CD4-positive, alpha-beta T cell treated with Interleukin-12 subunit alpha and Interleukin-12 subunit beta, for 1 hour (primary cell): Measurements from ENCODE around the gene LBP.
"Not testable (repeated sequence)": the region's sequence is repeated elsewhere in the genome, so short reads cannot be mapped to it uniquely, and the experiment has no call there.

Source experiments
- DNase-seq: peaks from one replicate; pipeline ENCODE4 v3.0.0-alpha.2; 2020

LBP gene

GRCh38 chr20:38402089-38402488, 55.8 kb downstream of the LBP start:
- DNase-seq: no peak

- no peak for DNase-seq
Observed at GRCh38 chr20:38402816-38403215, 56.5 kb downstream of the LBP start.

- no peak for DNase-seq
Observed at GRCh38 chr20:38404016-38404415, 57.7 kb downstream of the LBP start.

- no peak for DNase-seq
Observed at GRCh38 chr20:38405132-38405531, 58.9 kb downstream of the LBP start.

- DNase-seq: no peak
Observed at GRCh38 chr20:38406476-38406875, 60.2 kb downstream of the LBP start.

GRCh38 chr20:38407321-38407720, 61.0 kb downstream of the LBP start:
- no peak for DNase-seq

GRCh38 chr20:38407822-38408221, 61.5 kb downstream of the LBP start:
- not testable (repeated sequence) for DNase-seq

GRCh38 chr20:38412877-38413577, 66.7 kb downstream of the LBP start:
- no peak for DNase-seq

- DNase-seq: no peak
Observed at GRCh38 chr20:38414769-38415450, 68.6 kb downstream of the LBP start.

- no peak for DNase-seq
Observed at GRCh38 chr20:38418509-38419204, 72.4 kb downstream of the LBP start.

GRCh38 chr20:38420388-38421085, 74.3 kb downstream of the LBP start:
- DNase-seq: no peak

- no peak for DNase-seq
Observed at GRCh38 chr20:38421915-38422314, 75.6 kb downstream of the LBP start.

GRCh38 chr20:38423541-38423940, 77.3 kb downstream of the LBP start:
- no peak for DNase-seq

GRCh38 chr20:38424401-38424800, 78.1 kb downstream of the LBP start:
- no peak for DNase-seq

- DNase-seq: no peak
Observed at GRCh38 chr20:38426006-38426897, 80.0 kb downstream of the LBP start.
